Neural progenitor cell (in vitro differentiated cells): ENCODE measurements around the gene SPOPL. TPM values are rescaled to one million over a fixed set of nuclear protein-coding genes. Genes with fewer than 3 reads are reported as not detected.
"Not testable (repeated sequence)": the region's sequence is repeated elsewhere in the genome, so short reads cannot be mapped to it uniquely, and the experiment has no call there.

Source experiments
- DNase-seq: peaks from one replicate; pipeline ENCODE4 v3.0.0-alpha.2; 2016; ENCODE audit warnings: low spot score
- H2AFZ ChIP-seq: fragments of 200-600 bp; sonication (generic); replicated peaks from 2 replicates; pipeline ENCODE4 v1.6.1; 2016; ENCODE audit warnings: antibody characterized with exemption
- H3F3A ChIP-seq: fragments of 200-600 bp; sonication (generic); 2 replicates; pipeline ENCODE4 v1.6.1; 2016; ENCODE audit warnings: antibody characterized with exemption, low read depth
- H3K27ac ChIP-seq: fragments of 200-600 bp; sonication (generic); 2 replicates; pipeline ENCODE4 v1.5.1; 2016; ENCODE audit warnings: mild to moderate bottlenecking
- H3K27me3 ChIP-seq: fragments of 200-600 bp; sonication (generic); 2 replicates; pipeline ENCODE4 v1.6.1; 2016; ENCODE audit warnings: mild to moderate bottlenecking, moderate library complexity
- H3K36me3 ChIP-seq: fragments of 200-600 bp; sonication (generic); 2 replicates; pipeline ENCODE4 v1.5.1; 2016
- H3K4me1 ChIP-seq: fragments of 200-600 bp; sonication (generic); 2 replicates; pipeline ENCODE4 v1.6.1; 2016; ENCODE audit warnings: mixed run types
- H3K4me2 ChIP-seq: fragments of 200-600 bp; sonication (generic); 2 replicates; pipeline ENCODE4 v1.6.1; 2016
- H3K4me3 ChIP-seq: fragments of 200-600 bp; sonication (generic); 2 replicates; pipeline ENCODE4 v1.5.1; 2016
- H3K79me2 ChIP-seq: fragments of 200-600 bp; sonication (generic); 2 replicates; pipeline ENCODE4 v1.6.1; 2016; ENCODE audit warnings: low read depth
- H3K9ac ChIP-seq: fragments of 200-600 bp; sonication (generic); 2 replicates; pipeline ENCODE4 v1.6.1; 2016
- H3K9me3 ChIP-seq: fragments of 200-600 bp; sonication (generic); 2 replicates; pipeline ENCODE4 v1.5.1; 2016; ENCODE audit warnings: low read depth
- H4K20me1 ChIP-seq: fragments of 200-600 bp; sonication (generic); 2 replicates; pipeline ENCODE4 v1.6.1; 2016; ENCODE audit warnings: low read depth
- H3K27ac Mint-ChIP-seq: 3 replicates; pipeline ENCODE4 v1.8.0; 2021; ENCODE audit warnings: mixed read lengths
- H3K27me3 Mint-ChIP-seq: 2 replicates; pipeline ENCODE4 v1.8.0; 2022; ENCODE audit warnings: low read depth, mild to moderate bottlenecking, inconsistent platforms, moderate library complexity, mixed read lengths; ENCODE audit not compliant: insufficient read depth
- H3K36me3 Mint-ChIP-seq: 3 replicates; pipeline ENCODE4 v1.8.0; 2021; ENCODE audit warnings: mixed read lengths
- H3K4me1 Mint-ChIP-seq: 3 replicates; pipeline ENCODE4 v1.8.0; 2021; ENCODE audit warnings: mixed read lengths
- H3K4me3 Mint-ChIP-seq: 3 replicates; pipeline ENCODE4 v1.8.0; 2021; ENCODE audit warnings: mild to moderate bottlenecking, moderate library complexity, mixed read lengths
- H3K9me3 Mint-ChIP-seq: 3 replicates; pipeline ENCODE4 v1.8.0; 2020; ENCODE audit warnings: mixed read lengths
- CTCF ChIP-seq: fragments of 200-600 bp; sonication (generic); IDR thresholded peaks from 2 replicates; pipeline ENCODE4 v1.5.1; 2017; ENCODE audit warnings: antibody characterized with exemption, mild to moderate bottlenecking
- EZH2 ChIP-seq: fragments of 200-600 bp; sonication (generic); IDR thresholded peaks from 2 replicates; pipeline ENCODE4 v1.6.1; 2017; ENCODE audit warnings: antibody characterized with exemption, mild to moderate bottlenecking, moderate library complexity
- EZH2phosphoT487 ChIP-seq: fragments of 200-600 bp; sonication (generic); IDR thresholded peaks from 2 replicates; pipeline ENCODE4 v1.6.1; 2017; ENCODE audit warnings: antibody characterized with exemption
- total RNA-seq: library from RNA; depleted of rRNA; stranded (reverse); fragments of >200 nt; gene quantifications from 2 replicates; pipeline ENCODE4 v1.2.3, GENCODE V29; 2015; ENCODE audit warnings: low replicate concordance

The SPOPL gene
- total RNA-seq, 1 donor from 2014 or later: 19.8 TPM

GRCh38 chr2:138537170-138537915 lies 35.8 kb downstream of the SPOPL start:
- no peak overlapping the region for H3K4me3 ChIP-seq
- H3F3A ChIP-seq: peaks cover 22% of the 10 kb centered on the region
- H3K4me1 Mint-ChIP-seq: no peaks in the 10 kb centered on the region
- no peak overlapping the region for H3K9ac ChIP-seq
- H3K36me3 Mint-ChIP-seq: peaks cover 31% of the 10 kb centered on the region
- H3K4me2 ChIP-seq: no peak overlapping the region
- no peaks in the 10 kb centered on the region for H3K27me3 ChIP-seq
- H3K4me1 ChIP-seq: peaks cover 10% of the 10 kb centered on the region
- H3K27ac ChIP-seq: peak overlapping the region; percentile 84
- H3K79me2 ChIP-seq: peaks cover 73% of the 10 kb centered on the region
- DNase-seq: no peak
- H3K36me3 ChIP-seq: peaks cover 5% of the 10 kb centered on the region
- no peak overlapping the region for H3K4me3 Mint-ChIP-seq
- H3K9me3 Mint-ChIP-seq: peaks cover 42% of the 10 kb centered on the region
- no peaks in the 10 kb centered on the region for H4K20me1 ChIP-seq
- no peak for TF ChIP-seq EZH2
- no peak for TF ChIP-seq CTCF
- TF ChIP-seq EZH2phosphoT487: no peak
- H2AFZ ChIP-seq: no peak overlapping the region
- no peaks in the 10 kb centered on the region for H3K27me3 Mint-ChIP-seq
- H3K27ac Mint-ChIP-seq: no peak overlapping the region
- peaks cover 6% of the 10 kb centered on the region for H3K9me3 ChIP-seq

- not testable (repeated sequence) for H3K9me3 ChIP-seq, H3K27me3 Mint-ChIP-seq, H3K4me1 ChIP-seq, H3K4me3 Mint-ChIP-seq, H3K27me3 ChIP-seq, H3K4me3 ChIP-seq, DNase-seq, H4K20me1 ChIP-seq, H3K27ac ChIP-seq, H3K36me3 ChIP-seq, H3K27ac Mint-ChIP-seq, H3K9ac ChIP-seq, H3F3A ChIP-seq, H3K4me1 Mint-ChIP-seq, H3K4me2 ChIP-seq, H2AFZ ChIP-seq
- Mint-ChIP-seq H3K9me3 (peaks cover 37% of the 10 kb centered on the region), H3K36me3 (peaks cover 22% of the 10 kb centered on the region)
- H3K79me2 ChIP-seq: peaks cover 86% of the 10 kb centered on the region
These were observed 42.6 kb downstream of the SPOPL start for GRCh38 chr2:138544206-138544605.

GRCh38 chr2:138548796-138549195 lies 47.2 kb downstream of the SPOPL start:
- Histone ChIP-seq H3K4me2 (no peak overlapping the region), H4K20me1 (no peaks in the 10 kb centered on the region), H3K27ac (no peak overlapping the region), H3K4me1 (no peaks in the 10 kb centered on the region), H3K4me3 (no peak overlapping the region), H3K79me2 (peaks cover 59% of the 10 kb centered on the region), H3K27me3 (no peaks in the 10 kb centered on the region), H3F3A (no peaks in the 10 kb centered on the region), H2AFZ (no peak overlapping the region), H3K9me3 (no peaks in the 10 kb centered on the region), H3K9ac (no peak overlapping the region), H3K36me3 (no peaks in the 10 kb centered on the region)
- H3K9me3 Mint-ChIP-seq: peaks cover 8% of the 10 kb centered on the region
- no peak for TF ChIP-seq EZH2phosphoT487
- TF ChIP-seq CTCF: no peak
- TF ChIP-seq EZH2: no peak
- peaks cover 13% of the 10 kb centered on the region for H3K36me3 Mint-ChIP-seq
- H3K27me3 Mint-ChIP-seq: no peaks in the 10 kb centered on the region
- no peaks in the 10 kb centered on the region for H3K4me1 Mint-ChIP-seq
- no peak for DNase-seq
- no peak overlapping the region for H3K27ac Mint-ChIP-seq
- H3K4me3 Mint-ChIP-seq: no peak overlapping the region

GRCh38 chr2:138550172-138550571 lies 48.6 kb downstream of the SPOPL start:
- Mint-ChIP-seq H3K36me3 (peaks cover 14% of the 10 kb centered on the region), H3K4me1 (no peaks in the 10 kb centered on the region), H3K27me3 (no peaks in the 10 kb centered on the region), H3K9me3 (no peaks in the 10 kb centered on the region), H3K4me3 (no peak overlapping the region), H3K27ac (no peak overlapping the region)
- no peak for DNase-seq
- TF ChIP-seq EZH2 (no peak), CTCF (no peak), EZH2phosphoT487 (no peak)
- Histone ChIP-seq H3K4me3 (no peak overlapping the region), H3K36me3 (peaks cover 6% of the 10 kb centered on the region), H3K9ac (no peak overlapping the region), H2AFZ (no peak overlapping the region), H3K9me3 (no peaks in the 10 kb centered on the region), H3K4me2 (no peak overlapping the region), H3K27ac (no peak overlapping the region), H3F3A (no peaks in the 10 kb centered on the region), H3K79me2 (peaks cover 45% of the 10 kb centered on the region), H3K27me3 (no peaks in the 10 kb centered on the region), H4K20me1 (no peaks in the 10 kb centered on the region), H3K4me1 (no peaks in the 10 kb centered on the region)
